Suppressor macrophage treated with lipopolysaccharide for 1 hour (primary cell): ENCODE data around the gene F2.
"Not testable (repeated sequence)": the region's sequence is repeated elsewhere in the genome, so short reads cannot be mapped to it uniquely, and the experiment has no call there.

ENCODE experiments used
- DNase-seq, 3 donors: peaks; one replicate each; pipeline ENCODE4 v3.0.0-alpha.2; 2020 to 2022

Gene F2

GRCh38 chr11:46686886-46687795, 31.9 kb upstream of the F2 start:
- no peak for DNase-seq

GRCh38 chr11:46690702-46691101, 28.3 kb upstream of the F2 start:
- DNase-seq: no peak

- no peak for DNase-seq
Measured at GRCh38 chr11:46692450-46692849, 26.6 kb upstream of the F2 start.

GRCh38 chr11:46693597-46694012, 25.4 kb upstream of the F2 start:
- DNase-seq: no peak

- no peak for DNase-seq
Measured at GRCh38 chr11:46694072-46694471, 24.9 kb upstream of the F2 start.

- no peak for DNase-seq
Measured at GRCh38 chr11:46694607-46695006, 24.4 kb upstream of the F2 start.

GRCh38 chr11:46695345-46696211, 23.4 kb upstream of the F2 start:
- no peak for DNase-seq

GRCh38 chr11:46696212-46696558, 22.8 kb upstream of the F2 start:
- DNase-seq: no peak

- DNase-seq: no peak
Measured at GRCh38 chr11:46697303-46697702, 21.7 kb upstream of the F2 start.

GRCh38 chr11:46697723-46698122, 21.3 kb upstream of the F2 start:
- no peak for DNase-seq

- peak; percentile 56 to 73 (median 70) for DNase-seq
Measured at GRCh38 chr11:46698597-46698996, 20.4 kb upstream of the F2 start.

GRCh38 chr11:46700241-46701077, 18.6 kb upstream of the F2 start, which contains the start of the genes ARHGAP1 and ZNF408:
Gene ARHGAP1 (minus strand): TSS chr11:46700619. CDS start chr11:46696107, 4,512 bp downstream.
Gene ZNF408 (plus strand): TSS chr11:46701031. CDS start chr11:46701048, 17 bp downstream.
- peak; percentile 99 to 100 (median 99) for DNase-seq

GRCh38 chr11:46701078-46701654, 17.8 kb upstream of the F2 start:
- DNase-seq: peak in 1 of 3 donors; percentile 22

GRCh38 chr11:46705070-46705688, 13.8 kb upstream of the F2 start:
- no peak for DNase-seq

GRCh38 chr11:46706886-46707285, 12.1 kb upstream of the F2 start:
- DNase-seq: no peak

- DNase-seq: not testable (repeated sequence)
Measured at GRCh38 chr11:46709351-46709750, 9.7 kb upstream of the F2 start.

GRCh38 chr11:46710821-46711269, 8.2 kb upstream of the F2 start:
- no peak for DNase-seq

- no peak for DNase-seq
Measured at GRCh38 chr11:46711303-46711702, 7.7 kb upstream of the F2 start.

- DNase-seq: no peak
Measured at GRCh38 chr11:46712874-46713576, 6.0 kb upstream of the F2 start.

GRCh38 chr11:46717825-46718154, 1.2 kb upstream of the F2 start:
- DNase-seq: not testable (repeated sequence)
